ENCODE results near the gene MED13L.
"Not testable (repeated sequence)": the region's sequence is repeated elsewhere in the genome, so short reads cannot be mapped to it uniquely, and the experiment has no call there.

Gene MED13L

GRCh38 chr12:116248433-116248832 lies 29.1 kb downstream of the MED13L start:
- no peak for DNase-seq (ENCODE audit: low read depth in 3 of 3)

GRCh38 chr12:116247377-116247776 lies 30.1 kb downstream of the MED13L start:
- no peak for DNase-seq (ENCODE audit: low read depth in 3 of 3)

- DNase-seq (ENCODE audit: low read depth in 3 of 3), result no peak
Observed at GRCh38 chr12:116246490-116247179, 30.9 kb downstream of the MED13L start.

GRCh38 chr12:116245189-116245588 lies 32.3 kb downstream of the MED13L start:
- DNase-seq (ENCODE audit: low read depth in 3 of 3), result no peak

- no peak for DNase-seq (ENCODE audit: low read depth in 3 of 3)
Observed at GRCh38 chr12:116244474-116245090, 32.9 kb downstream of the MED13L start.

GRCh38 chr12:116244001-116244400 lies 33.5 kb downstream of the MED13L start:
- no peak for DNase-seq (ENCODE audit: low read depth in 3 of 3)

GRCh38 chr12:116242740-116243139 lies 34.8 kb downstream of the MED13L start:
- no peak for DNase-seq (ENCODE audit: low read depth in 3 of 3)

- no peak for DNase-seq (ENCODE audit: low read depth in 3 of 3)
Observed at GRCh38 chr12:116241157-116241759, 36.2 kb downstream of the MED13L start.

GRCh38 chr12:116238570-116239119 lies 38.8 kb downstream of the MED13L start:
- not testable (repeated sequence) for DNase-seq (ENCODE audit: low read depth in 3 of 3)

GRCh38 chr12:116238149-116238548 lies 39.3 kb downstream of the MED13L start:
- no peak for DNase-seq (ENCODE audit: low read depth in 3 of 3)

- DNase-seq (ENCODE audit: low read depth in 3 of 3), result no peak
Observed at GRCh38 chr12:116236976-116237375, 40.5 kb downstream of the MED13L start.

GRCh38 chr12:116236148-116236731 lies 41.3 kb downstream of the MED13L start:
- peak in 2 of 3 experiments; percentile 5 to 9 for DNase-seq (ENCODE audit: low read depth in 3 of 3)

- not testable (repeated sequence) for DNase-seq (ENCODE audit: low read depth in 3 of 3)
Observed at GRCh38 chr12:116234148-116234547, 43.3 kb downstream of the MED13L start.

- DNase-seq (ENCODE audit: low read depth in 3 of 3), result no peak
Observed at GRCh38 chr12:116233669-116234068, 43.8 kb downstream of the MED13L start.

- no peak for DNase-seq (ENCODE audit: low read depth in 3 of 3)
Observed at GRCh38 chr12:116227811-116228210, 49.7 kb downstream of the MED13L start.

GRCh38 chr12:116226026-116226425 lies 51.5 kb downstream of the MED13L start:
- no peak for DNase-seq (ENCODE audit: low read depth in 3 of 3)

- peak in 2 of 3 experiments; percentile 7 to 34 for DNase-seq (ENCODE audit: low read depth in 3 of 3)
Observed at GRCh38 chr12:116222358-116222757, 55.1 kb downstream of the MED13L start.

GRCh38 chr12:116220756-116221155 lies 56.7 kb downstream of the MED13L start:
- no peak for DNase-seq (ENCODE audit: low read depth in 3 of 3)

- DNase-seq (ENCODE audit: low read depth in 3 of 3), result no peak
Observed at GRCh38 chr12:116217045-116217735, 60.3 kb downstream of the MED13L start.

- DNase-seq (ENCODE audit: low read depth in 3 of 3), result no peak
Observed at GRCh38 chr12:116216022-116216756, 61.3 kb downstream of the MED13L start.

GRCh38 chr12:116215023-116215422 lies 62.5 kb downstream of the MED13L start:
- DNase-seq (ENCODE audit: low read depth in 3 of 3), result no peak

Data from stimulated activated CD4-positive, alpha-beta T cell treated with anti-CD3 and anti-CD28 coated beads, TNF-alpha, amount 100 ng/mL, for 4 hours (primary cell).